Measurements from ENCODE around the gene PLPP3. TPM values are rescaled to one million over a fixed set of nuclear protein-coding genes. Genes with fewer than 3 reads are reported as not detected.

Gene PLPP3
- total RNA-seq, 1 experiment from 2014 or later: 0.39 TPM

- Histone ChIP-seq H3K27ac (ENCODE audit: low read depth, low read length, poor library complexity, severe bottlenecking) (no peak overlapping the region), H3K36me3 (ENCODE audit: insufficient read depth, low read length, poor library complexity, severe bottlenecking) (no peaks in the 10 kb centered on the region), H3K4me1 (ENCODE audit: insufficient read depth, low read length, poor library complexity, severe bottlenecking) (no peaks in the 10 kb centered on the region), H3K27me3 (replicated peaks; ENCODE audit: insufficient read depth, low read depth, low read length, poor library complexity) (no peaks in the 10 kb centered on the region), H3K9me3 (ENCODE audit: low read depth, low read length, poor library complexity, severe bottlenecking) (no peaks in the 10 kb centered on the region), H3K4me3 (ENCODE audit: low read depth, low read length, poor library complexity, severe bottlenecking) (no peak overlapping the region)
- TF ChIP-seq CTCF (conservative IDR thresholded peaks at IDR 0.05; ENCODE audit: low read depth, low read length): no peak
- TF ChIP-seq EZH2 (IDR thresholded peaks at IDR 0.05; ENCODE audit: borderline replicate concordance, low read depth, low read length, poor library complexity, severe bottlenecking): no peak
- ChIA-PET POLR2A (ENCODE audit: low non-redundant PET) (no interaction called here), CTCF (no interaction called here)
- no peak for DNase-seq (ENCODE audit: low spot score)
- intact Hi-C loops (cut with micrococcal nuclease; ENCODE audit: unreplicated experiment): no loop called here
- BruUV-seq (replicated peaks): no TSS peak
These were observed 53.8 kb downstream of the PLPP3 start for GRCh38 chr1:56525489-56526041.

GRCh38 chr1:56524263-56524662 is 55.1 kb downstream of the PLPP3 start:
- no peak for DNase-seq (ENCODE audit: low spot score)
- ChIA-PET POLR2A (ENCODE audit: low non-redundant PET) (no interaction called here), CTCF (no interaction called here)
- Histone ChIP-seq H3K9me3 (ENCODE audit: low read depth, low read length, poor library complexity, severe bottlenecking) (no peaks in the 10 kb centered on the region), H3K36me3 (ENCODE audit: insufficient read depth, low read length, poor library complexity, severe bottlenecking) (no peaks in the 10 kb centered on the region), H3K4me1 (ENCODE audit: insufficient read depth, low read length, poor library complexity, severe bottlenecking) (no peaks in the 10 kb centered on the region), H3K27me3 (replicated peaks; ENCODE audit: insufficient read depth, low read depth, low read length, poor library complexity) (no peaks in the 10 kb centered on the region), H3K27ac (ENCODE audit: low read depth, low read length, poor library complexity, severe bottlenecking) (no peak overlapping the region), H3K4me3 (ENCODE audit: low read depth, low read length, poor library complexity, severe bottlenecking) (no peak overlapping the region)
- intact Hi-C loops (cut with micrococcal nuclease; ENCODE audit: unreplicated experiment): no loop called here
- TF ChIP-seq EZH2 (IDR thresholded peaks at IDR 0.05; ENCODE audit: borderline replicate concordance, low read depth, low read length, poor library complexity, severe bottlenecking) (no peak), CTCF (conservative IDR thresholded peaks at IDR 0.05; ENCODE audit: low read depth, low read length) (no peak)
- BruUV-seq (replicated peaks): no TSS peak

- H3K4me1 ChIP-seq (ENCODE audit: insufficient read depth, low read length, poor library complexity, severe bottlenecking): no peaks in the 10 kb centered on the region
- no peaks in the 10 kb centered on the region for H3K9me3 ChIP-seq (ENCODE audit: low read depth, low read length, poor library complexity, severe bottlenecking)
- ChIA-PET CTCF (no interaction called here), POLR2A (ENCODE audit: low non-redundant PET) (no interaction called here)
- H3K4me3 ChIP-seq (ENCODE audit: low read depth, low read length, poor library complexity, severe bottlenecking): no peak overlapping the region
- TF ChIP-seq EZH2 (IDR thresholded peaks at IDR 0.05; ENCODE audit: borderline replicate concordance, low read depth, low read length, poor library complexity, severe bottlenecking) (no peak), CTCF (conservative IDR thresholded peaks at IDR 0.05; ENCODE audit: low read depth, low read length) (no peak)
- H3K36me3 ChIP-seq (ENCODE audit: insufficient read depth, low read length, poor library complexity, severe bottlenecking): no peaks in the 10 kb centered on the region
- H3K27ac ChIP-seq (ENCODE audit: low read depth, low read length, poor library complexity, severe bottlenecking): no peak overlapping the region
- no TSS peak for BruUV-seq (replicated peaks)
- H3K27me3 ChIP-seq (replicated peaks; ENCODE audit: insufficient read depth, low read depth, low read length, poor library complexity): no peaks in the 10 kb centered on the region
- intact Hi-C loops (cut with micrococcal nuclease; ENCODE audit: unreplicated experiment): no loop called here
- DNase-seq (ENCODE audit: low spot score): no peak
These were observed 56.7 kb downstream of the PLPP3 start for GRCh38 chr1:56522680-56523079.

Data from A673 (cell line).